HepG2 (cell line): Measurements from ENCODE around the gene NPEPL1. TPM values are rescaled to one million over a fixed set of nuclear protein-coding genes. Genes with fewer than 3 reads are reported as not detected.

Experiments
- ATAC-seq: fragments of 200-7000 bp; cut with Tn5 transposase; 3 replicates; pipeline ENCODE4 v1.9.1; 2020; ENCODE audit warnings: mild to moderate bottlenecking, moderate library complexity
- BruUV-seq: library from RNA; stranded (reverse); fragments of 400-500 nt; replicated peaks from 2 replicates; lab custom pipeline; 2021; lab: Mats Ljungman, UMichigan
- CTCF ChIA-PET: fragments of 300-600 bp; formaldehyde crosslinking; extraction: SDS; loops from one replicate; lab custom pipeline; 2021; ENCODE audit warnings: low total read pairs, inconsistent platforms, low intra/inter-chr PET ratio; lab: Yijun Ruan, JAX
- POLR2A ChIA-PET: fragments of 350-600 bp; sonication (Branson Sonifier 250); formaldehyde crosslinking; loops from one replicate; lab custom pipeline; 2020; ENCODE audit warnings: antibody characterized with exemption, inconsistent platforms; lab: Yijun Ruan, JAX
- DNase-seq: peaks from one replicate; pipeline ENCODE4 v3.0.0-alpha.2; 2015; ENCODE audit warnings: low spot score
- FAIRE-seq: peaks from 3 replicates; lab custom pipeline; 2011; peaks lifted over from hg19 to GRCh38; lab: Jason Lieb, UNC
- H2AFZ ChIP-seq: one replicate; pipeline ENCODE4 v1.6.1; 2011; ENCODE audit warnings: low read length, inconsistent platforms
- H3K27ac ChIP-seq: fragments of 300-600 bp; 3 replicates; pipeline ENCODE4 v1.8.0; 2011; ENCODE audit warnings: mixed run types, mild to moderate bottlenecking, mixed read lengths, low read length, inconsistent platforms; ENCODE audit not compliant: insufficient read depth; ENCODE audit errors: extremely low read length
- H3K27me3 ChIP-seq, 2 experiments: fragments of 200-600 bp in 1 of 2; 2 replicates in 1 of 2; 3 replicates in 1 of 2; pipeline versions ENCODE4 v1.6.0 to v1.8.0; 2011; ENCODE audit warnings: low read length in 2 of 2, mild to moderate bottlenecking in 2 of 2, moderate library complexity in 2 of 2, inconsistent platforms in 1 of 2; ENCODE audit not compliant: insufficient read depth in 2 of 2, control insufficient read depth in 1 of 2
- H3K36me3 ChIP-seq, 2 experiments: fragments of 200-600 bp in 1 of 2; replicated peaks in 1 of 2; 2 replicates in 1 of 2; 3 replicates in 1 of 2; pipeline versions ENCODE4 v1.5.1 to v1.8.0; 2011; ENCODE audit warnings: low read length in 2 of 2, inconsistent platforms in 1 of 2; ENCODE audit not compliant: insufficient read depth in 2 of 2, control insufficient read depth in 1 of 2
- H3K4me1 ChIP-seq: 2 replicates; pipeline ENCODE4 v1.5.1; 2012; ENCODE audit warnings: low read length, inconsistent platforms; ENCODE audit not compliant: insufficient read depth
- H3K4me2 ChIP-seq: 2 replicates; pipeline ENCODE4 v1.6.0; 2011; ENCODE audit warnings: low read depth, low read length, inconsistent platforms
- H3K4me3 ChIP-seq, 3 experiments: fragments of 200-600 bp in 1 of 3; sonication (generic), shearing (Covaris generic) in 1 of 3; replicated peaks in 1 of 3; 2 replicates each; pipeline ENCODE4 v1.5.1; 2011 to 2016; ENCODE audit warnings: low read length in 3 of 3, inconsistent platforms in 2 of 3, low read depth in 2 of 3, mild to moderate bottlenecking in 2 of 3, control low read depth in 1 of 3, mixed read lengths in 1 of 3; ENCODE audit not compliant: insufficient read depth in 1 of 3
- H3K79me2 ChIP-seq: one replicate; pipeline ENCODE4 v1.6.1; 2011; ENCODE audit warnings: low read length, inconsistent platforms; ENCODE audit not compliant: insufficient read depth
- H3K9ac ChIP-seq: 2 replicates; pipeline ENCODE4 v1.6.0; 2011; ENCODE audit warnings: mild to moderate bottlenecking, low read depth, low read length, inconsistent platforms; ENCODE audit not compliant: insufficient read depth
- H3K9me3 ChIP-seq: 2 replicates; pipeline ENCODE4 v1.5.1; 2012; ENCODE audit warnings: mild to moderate bottlenecking, low read length
- H4K20me1 ChIP-seq: 2 replicates; pipeline ENCODE4 v1.6.0; 2011; ENCODE audit warnings: inconsistent platforms, mild to moderate bottlenecking, low read length, moderate library complexity; ENCODE audit not compliant: insufficient read depth
- CENPT ChIP-seq: sonication (generic); formaldehyde crosslinking; IDR thresholded peaks from 2 replicates; pipeline ENCODE4 v1.8.0; 2022; ENCODE audit warnings: low read depth, mild to moderate bottlenecking, moderate library complexity, missing genetic modification reagents
- HNRNPK ChIP-seq: fragments of 200-400 bp; formaldehyde crosslinking; IDR thresholded peaks from 2 replicates; pipeline ENCODE4 v1.6.1; 2018; ENCODE audit warnings: low read length, low read depth, moderate library complexity, mild to moderate bottlenecking; ENCODE audit not compliant: poor library complexity, severe bottlenecking
- PCBP1 ChIP-seq: fragments of 200-400 bp; formaldehyde crosslinking; IDR thresholded peaks from 2 replicates; pipeline ENCODE4 v1.6.1; 2017; ENCODE audit warnings: mild to moderate bottlenecking, low read depth, low read length, borderline replicate concordance
- POLR2AphosphoS2 ChIP-seq: IDR thresholded peaks from 2 replicates; pipeline ENCODE4 v1.6.1; 2011; ENCODE audit warnings: low read depth, low read length, improper control_type of control experiment
- SKI ChIP-seq: fragments of 450-650 bp; IDR thresholded peaks from one replicate; pipeline ENCODE4 v1.6.1; 2018; ENCODE audit warnings: mild to moderate bottlenecking; ENCODE audit not compliant: partially characterized antibody
- SMARCE1 ChIP-seq: fragments of 450-650 bp; IDR thresholded peaks from 2 replicates; pipeline ENCODE4 v1.6.1; 2017; ENCODE audit warnings: borderline replicate concordance
- TGIF2 ChIP-seq: IDR thresholded peaks from 2 replicates; pipeline ENCODE4 v1.6.1; 2016; ENCODE audit warnings: control low read depth, missing compliant biosample characterization
- ZBTB7A ChIP-seq: sonication (generic); formaldehyde crosslinking; IDR thresholded peaks from 2 replicates; pipeline ENCODE4 v1.8.0; 2022; ENCODE audit warnings: mild to moderate bottlenecking, missing genetic modification reagents
- ZC3H13 ChIP-seq: sonication (generic); formaldehyde crosslinking; IDR thresholded peaks from 2 replicates; pipeline ENCODE4 v1.8.1; 2023; ENCODE audit warnings: mild to moderate bottlenecking, missing genetic modification reagents, moderate library complexity
- ZMYM2 ChIP-seq: sonication (generic); formaldehyde crosslinking; IDR thresholded peaks from 2 replicates; pipeline ENCODE4 v1.8.0; 2022; ENCODE audit warnings: mild to moderate bottlenecking, missing genetic modification reagents
- ZNF329 ChIP-seq: sonication (generic); formaldehyde crosslinking; IDR thresholded peaks from 2 replicates; pipeline ENCODE4 v1.9.0; 2021; ENCODE audit warnings: low read depth, mild to moderate bottlenecking, missing genetic modification reagents
- ZNF616 ChIP-seq: sonication (generic); formaldehyde crosslinking; IDR thresholded peaks from 2 replicates; pipeline ENCODE4 v1.5.0; 2020; ENCODE audit warnings: low read depth, mild to moderate bottlenecking, missing genetic modification reagents
- ZNF768 ChIP-seq: sonication (generic); formaldehyde crosslinking; IDR thresholded peaks from 2 replicates; pipeline ENCODE4 v1.4.0; 2020; ENCODE audit warnings: missing genetic modification reagents
- WGBS: methylation state at CpG from one replicate; pipeline ENCODE4 v1.1.6; 2017; ENCODE audit warnings: low lambda C conversion rate; 5-methylcytosine and 5-hydroxymethylcytosine counted together
- in situ Hi-C: cut with HindIII; loops from 2 replicates; pipeline ENCODE4 v1.10.0; 2017; ENCODE audit warnings: low pct_unique_long_range_greater_than_20kb; ENCODE audit not compliant: extremely low pct_ligation_motif_present
- intact Hi-C: fragments of 100-400 bp; cut with micrococcal nuclease; formaldehyde crosslinking; loops from one replicate; pipeline ENCODE4 v1.10.0; 2022; ENCODE audit not compliant: unreplicated experiment
- polyA plus RNA-seq, 8 experiments: library from polyadenylated mRNA; depleted of rRNA in 3 of 8; stranded (reverse) in 7 of 8; unstranded in 1 of 8; fragments of >200 nt; fragmentation: Illumina TruSeq in 4 of 8; extraction: Trizol in 4 of 8; gene quantifications; 2 replicates each; pipeline versions ENCODE4 v1.2.1 to v1.2.3, GENCODE V29; 2011 to 2016; ENCODE audit warnings: low read depth in 4 of 8, missing spikeins in 1 of 8, mixed read lengths in 1 of 8; ENCODE audit not compliant: insufficient read depth in 1 of 8
- total RNA-seq, 5 experiments: library from RNA; depleted of rRNA; stranded (reverse); fragments of >200 nt; fragmentation: Illumina TruSeq; extraction: Trizol; gene quantifications; 2 replicates each; pipeline ENCODE4 v1.2.3, GENCODE V29; 2016; ENCODE audit warnings: low read depth in 1 of 5
- TF ChIP-seq, protein P1 (sequence below): sonication (generic); formaldehyde crosslinking; IDR thresholded peaks from 2 replicates; pipeline ENCODE4 v1.4.0; 2020; ENCODE audit warnings: mild to moderate bottlenecking, missing genetic modification reagents
- TF ChIP-seq, protein P2 (sequence below): sonication (generic); formaldehyde crosslinking; conservative IDR thresholded peaks from 2 replicates; pipeline ENCODE4 v1.4.0; 2020; ENCODE audit warnings: missing genetic modification reagents
- TF ChIP-seq, protein P3 (sequence below): sonication (generic); formaldehyde crosslinking; IDR thresholded peaks from 2 replicates; pipeline ENCODE4 v1.4.0; 2020; ENCODE audit warnings: missing genetic modification reagents, mild to moderate bottlenecking, borderline replicate concordance

NPEPL1 gene
- total and polyA plus RNA-seq, 2 of the 13 experiments (the other 11 are each of a cell fraction or from before 2014, with no cell fraction given), result 4.1 to 7.5 TPM

DNA sequence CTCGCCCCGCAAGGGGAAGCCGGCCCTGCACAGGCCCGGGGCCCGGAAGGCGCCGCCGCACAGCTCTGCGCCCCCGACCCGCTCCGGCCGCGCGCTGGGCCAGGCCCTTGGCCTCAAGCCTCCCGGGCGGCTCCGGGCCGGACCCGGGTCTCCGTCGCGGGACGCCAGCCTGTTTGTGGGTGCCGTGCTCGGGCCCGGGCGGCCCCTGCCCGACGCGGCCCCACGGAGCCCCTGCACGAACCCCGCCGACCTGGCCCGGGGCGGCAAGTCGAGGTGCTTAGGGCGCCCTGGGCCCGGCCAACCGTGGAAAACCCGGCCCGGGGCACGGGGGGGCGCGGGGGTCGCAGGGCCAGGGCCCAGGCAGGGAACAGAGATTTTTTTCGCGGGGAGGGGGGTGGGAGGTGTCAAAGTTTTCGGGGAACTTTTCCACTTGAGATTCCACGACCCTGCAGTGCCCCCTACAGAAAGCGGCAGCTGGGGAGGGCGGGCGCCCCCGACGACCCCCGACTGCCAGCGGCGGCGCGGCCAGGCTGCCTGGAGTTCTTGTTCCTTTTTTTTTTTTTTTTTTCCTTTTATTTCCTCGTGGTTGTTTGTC is 42.3 kb upstream of the NPEPL1 start:
- Histone ChIP-seq H3K4me2 (peak overlapping the region; percentile 74), H2AFZ (no peak overlapping the region), H3K4me3 (peak overlapping the region; percentile 87 to 98 (median 95)), H4K20me1 (peaks cover 11% of the 10 kb centered on the region; the same call in 1 of the 2 replicates), H3K27me3 (peaks cover 0 to 6% of the 10 kb centered on the region in 2 experiments; a peak in 2 of 5 replicates), H3K79me2 (peaks cover 42% of the 10 kb centered on the region), H3K4me1 (peaks cover 47% of the 10 kb centered on the region), H3K9me3 (no peaks in the 10 kb centered on the region), H3K27ac (peak overlapping the region; percentile 79), H3K9ac (peak overlapping the region; percentile 96), H3K36me3 (peaks cover 0 to 2% of the 10 kb centered on the region in 2 experiments; a peak in 2 of 5 replicates)
- POLR2A ChIA-PET, result interaction anchor here (1.0 to 1.9 kb wide), 14 partner anchors 8 to 398 kb away, joined by 3 to 15 read pairs (median 5); partner anchors contain the start of genes ATP5F1E, RAB22A and VAPB
- no peak for ATAC-seq
- intact Hi-C loops (loop anchor here (1.0 to 10.0 kb wide), 3 partner anchors 29 to 413 kb away; no protein-coding TSS in a partner anchor), in situ Hi-C loops (loop anchor here (10.0 kb wide), 1 partner anchor 405 kb away; no protein-coding TSS in a partner anchor)
- 73% methylated on average over 48 of the region's 62 CpGs for WGBS
- no TSS peak for BruUV-seq
- TF ChIP-seq ZC3H13 (CRISPR knock-in tag) (no peak), ZNF329 (CRISPR knock-in tag) (no peak), ZMYM2 (no peak), TGIF2 (no peak), CENPT (CRISPR knock-in tag) (no peak), PCBP1 (no peak), SMARCE1 (no peak), POLR2AphosphoS2 (no peak), ZBTB7A (CRISPR knock-in tag) (no peak), ZNF768 (CRISPR knock-in tag) (no peak), HNRNPK (no peak), ZNF616 (CRISPR knock-in tag) (no peak), SKI (no peak)
- TF ChIP-seq, protein P1, sequence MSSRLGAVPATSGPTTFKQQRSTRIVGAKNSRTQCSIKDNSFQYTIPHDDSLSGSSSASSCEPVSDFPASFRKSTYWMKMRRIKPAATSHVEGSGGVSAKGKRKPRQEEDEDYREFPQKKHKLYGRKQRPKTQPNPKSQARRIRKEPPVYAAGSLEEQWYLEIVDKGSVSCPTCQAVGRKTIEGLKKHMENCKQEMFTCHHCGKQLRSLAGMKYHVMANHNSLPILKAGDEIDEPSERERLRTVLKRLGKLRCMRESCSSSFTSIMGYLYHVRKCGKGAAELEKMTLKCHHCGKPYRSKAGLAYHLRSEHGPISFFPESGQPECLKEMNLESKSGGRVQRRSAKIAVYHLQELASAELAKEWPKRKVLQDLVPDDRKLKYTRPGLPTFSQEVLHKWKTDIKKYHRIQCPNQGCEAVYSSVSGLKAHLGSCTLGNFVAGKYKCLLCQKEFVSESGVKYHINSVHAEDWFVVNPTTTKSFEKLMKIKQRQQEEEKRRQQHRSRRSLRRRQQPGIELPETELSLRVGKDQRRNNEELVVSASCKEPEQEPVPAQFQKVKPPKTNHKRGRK, result no peak
- TF ChIP-seq, protein P2, sequence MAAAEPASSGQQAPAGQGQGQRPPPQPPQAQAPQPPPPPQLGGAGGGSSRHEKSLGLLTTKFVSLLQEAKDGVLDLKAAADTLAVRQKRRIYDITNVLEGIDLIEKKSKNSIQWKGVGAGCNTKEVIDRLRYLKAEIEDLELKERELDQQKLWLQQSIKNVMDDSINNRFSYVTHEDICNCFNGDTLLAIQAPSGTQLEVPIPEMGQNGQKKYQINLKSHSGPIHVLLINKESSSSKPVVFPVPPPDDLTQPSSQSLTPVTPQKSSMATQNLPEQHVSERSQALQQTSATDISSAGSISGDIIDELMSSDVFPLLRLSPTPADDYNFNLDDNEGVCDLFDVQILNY, result no peak
- TF ChIP-seq, protein P3, sequence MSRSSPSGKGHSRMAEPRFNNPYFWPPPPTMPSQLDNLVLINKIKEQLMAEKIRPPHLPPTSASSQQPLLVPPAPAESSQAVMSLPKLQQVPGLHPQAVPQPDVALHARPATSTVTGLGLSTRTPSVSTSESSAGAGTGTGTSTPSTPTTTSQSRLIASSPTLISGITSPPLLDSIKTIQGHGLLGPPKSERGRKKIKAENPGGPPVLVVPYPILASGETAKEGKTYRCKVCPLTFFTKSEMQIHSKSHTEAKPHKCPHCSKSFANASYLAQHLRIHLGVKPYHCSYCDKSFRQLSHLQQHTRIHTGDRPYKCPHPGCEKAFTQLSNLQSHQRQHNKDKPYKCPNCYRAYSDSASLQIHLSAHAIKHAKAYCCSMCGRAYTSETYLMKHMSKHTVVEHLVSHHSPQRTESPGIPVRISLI (CRISPR knock-in tag), result no peak
- FAIRE-seq, result no peak
- no peak for DNase-seq
- CTCF ChIA-PET, result interaction anchor here (1.0 kb wide), 1 partner anchor 15 kb away, joined by 3 read pairs; no protein-coding TSS in a partner anchor
